Upper lobe of right lung (tissue), 1 donor: ENCODE results near the gene N4BP2L2. TPM values are rescaled to one million over a fixed set of nuclear protein-coding genes. Genes with fewer than 3 reads are reported as not detected.

Experiments
- ATAC-seq: fragments of 200-7000 bp; cut with Tn5 transposase; one replicate; pipeline ENCODE4 v1.9.1; 2020; ENCODE audit warnings: mild to moderate bottlenecking, moderate library complexity
- DNase-seq: peaks from one replicate; pipeline ENCODE4 v3.0.0-alpha.2; 2020
- H3K27ac ChIP-seq: fragments of 200-600 bp; one replicate; pipeline ENCODE4 v1.8.0; 2022
- H3K27me3 ChIP-seq: fragments of 200-600 bp; one replicate; pipeline ENCODE4 v1.8.0; 2022; ENCODE audit warnings: mild to moderate bottlenecking
- H3K36me3 ChIP-seq: fragments of 200-600 bp; one replicate; pipeline ENCODE4 v1.8.0; 2022
- H3K4me1 ChIP-seq: fragments of 200-600 bp; one replicate; pipeline ENCODE4 v1.8.0; 2022
- H3K4me3 ChIP-seq: fragments of 200-600 bp; one replicate; pipeline ENCODE4 v1.8.0; 2022; ENCODE audit warnings: mild to moderate bottlenecking
- H3K9me3 ChIP-seq: fragments of 200-600 bp; one replicate; pipeline ENCODE4 v1.8.0; 2022
- intact Hi-C: fragments of 100-400 bp; cut with DNase I; formaldehyde crosslinking; loops from one replicate; pipeline ENCODE4 v1.11.0; 2022
- total RNA-seq: library from RNA; stranded (reverse); fragmentation: NEBNext Ultra II Directional; extraction: Animal tissue kit (Norgen Biotek cat#: 25700); gene quantifications from one replicate; pipeline ENCODE4 v1.2.1, GENCODE V29; 2021
- TF ChIP-seq, protein P1 (sequence below): fragments of 200-600 bp; IDR thresholded peaks from one replicate; pipeline ENCODE4 v1.8.0; 2022; ENCODE audit warnings: antibody characterized with exemption
- donor health status: DM: no; HTN: yes; CAD: no; lungs with severe emphysema.

The N4BP2L2 gene
- total RNA-seq, 1 donor from 2014 or later, result 168 TPM

DNA sequence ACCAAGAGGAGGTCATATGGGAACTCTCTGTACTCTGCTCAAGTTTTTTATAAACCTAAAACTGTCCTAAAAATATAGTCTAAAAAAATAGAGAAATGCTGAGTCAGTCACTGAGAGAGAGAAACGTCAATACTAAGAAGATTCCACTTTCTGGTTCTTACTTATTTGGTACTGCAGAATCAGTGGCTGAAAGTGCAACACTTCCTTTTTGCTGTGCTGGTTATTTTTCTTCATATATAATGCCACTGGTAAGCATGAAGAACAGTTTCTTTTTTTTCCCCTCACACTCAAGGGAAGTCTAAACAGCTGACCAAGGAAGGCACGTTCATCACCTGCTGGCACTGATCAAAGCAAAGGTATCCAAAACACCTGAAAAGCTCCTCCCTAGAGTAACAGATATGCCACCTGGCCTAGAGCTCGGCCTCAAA, 66.4 kb downstream of the N4BP2L2 start:
- DNase-seq (no peak), ATAC-seq (no peak)
- H3K36me3 ChIP-seq, result no peaks in the 10 kb centered on the region
- H3K27ac ChIP-seq, result no peak overlapping the region
- intact Hi-C loops, result no loop called here
- H3K27me3 ChIP-seq, result no peaks in the 10 kb centered on the region
- H3K4me3 ChIP-seq, result no peak overlapping the region
- TF ChIP-seq, protein P1, sequence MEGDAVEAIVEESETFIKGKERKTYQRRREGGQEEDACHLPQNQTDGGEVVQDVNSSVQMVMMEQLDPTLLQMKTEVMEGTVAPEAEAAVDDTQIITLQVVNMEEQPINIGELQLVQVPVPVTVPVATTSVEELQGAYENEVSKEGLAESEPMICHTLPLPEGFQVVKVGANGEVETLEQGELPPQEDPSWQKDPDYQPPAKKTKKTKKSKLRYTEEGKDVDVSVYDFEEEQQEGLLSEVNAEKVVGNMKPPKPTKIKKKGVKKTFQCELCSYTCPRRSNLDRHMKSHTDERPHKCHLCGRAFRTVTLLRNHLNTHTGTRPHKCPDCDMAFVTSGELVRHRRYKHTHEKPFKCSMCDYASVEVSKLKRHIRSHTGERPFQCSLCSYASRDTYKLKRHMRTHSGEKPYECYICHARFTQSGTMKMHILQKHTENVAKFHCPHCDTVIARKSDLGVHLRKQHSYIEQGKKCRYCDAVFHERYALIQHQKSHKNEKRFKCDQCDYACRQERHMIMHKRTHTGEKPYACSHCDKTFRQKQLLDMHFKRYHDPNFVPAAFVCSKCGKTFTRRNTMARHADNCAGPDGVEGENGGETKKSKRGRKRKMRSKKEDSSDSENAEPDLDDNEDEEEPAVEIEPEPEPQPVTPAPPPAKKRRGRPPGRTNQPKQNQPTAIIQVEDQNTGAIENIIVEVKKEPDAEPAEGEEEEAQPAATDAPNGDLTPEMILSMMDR, result no peak
- H3K4me1 ChIP-seq, result no peaks in the 10 kb centered on the region
- H3K9me3 ChIP-seq, result no peaks in the 10 kb centered on the region

DNA sequence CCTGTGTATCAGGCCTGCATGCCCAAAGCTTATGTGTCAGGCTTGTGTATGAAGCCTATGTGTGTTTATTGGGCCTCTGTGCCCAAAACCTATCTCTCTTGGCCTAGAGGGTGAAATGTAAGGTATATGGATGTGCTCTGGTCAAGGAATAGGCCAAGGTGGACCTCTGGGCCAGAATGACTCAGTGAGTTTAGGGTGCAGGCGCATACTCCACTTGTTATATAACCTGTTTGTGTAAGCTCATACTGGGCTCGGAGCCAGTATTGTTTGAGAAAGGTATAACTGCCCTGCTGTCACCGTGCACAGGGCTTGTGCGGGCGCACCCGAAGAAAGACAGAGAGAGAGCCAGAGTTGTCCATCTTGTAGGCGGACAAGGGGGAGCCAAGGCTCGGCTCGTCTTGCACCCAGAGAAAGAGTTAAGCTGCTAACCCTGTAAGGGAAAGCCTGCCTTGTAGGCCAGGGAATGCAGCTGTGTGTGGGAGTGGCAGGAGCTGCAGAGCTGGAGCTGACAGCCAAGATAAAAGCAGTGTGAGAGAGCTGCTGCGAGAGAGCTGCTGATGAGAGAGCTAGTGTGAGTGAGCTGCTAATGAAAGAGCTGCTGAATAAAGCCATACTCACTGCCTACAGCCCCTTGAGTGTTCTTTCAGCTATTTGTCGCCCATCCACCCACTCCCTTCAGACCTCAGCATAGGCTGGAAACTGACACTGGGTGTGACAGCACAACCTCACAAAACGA, 67.2 kb downstream of the N4BP2L2 start:
- DNase-seq (no peak), ATAC-seq (no peak)
- TF ChIP-seq, protein P1, result no peak
- no peak overlapping the region for H3K4me3 ChIP-seq
- H3K36me3 ChIP-seq, result no peaks in the 10 kb centered on the region
- intact Hi-C loops, result no loop called here
- H3K9me3 ChIP-seq, result no peaks in the 10 kb centered on the region
- no peaks in the 10 kb centered on the region for H3K27me3 ChIP-seq
- H3K4me1 ChIP-seq, result no peaks in the 10 kb centered on the region
- H3K27ac ChIP-seq, result no peak overlapping the region

DNA sequence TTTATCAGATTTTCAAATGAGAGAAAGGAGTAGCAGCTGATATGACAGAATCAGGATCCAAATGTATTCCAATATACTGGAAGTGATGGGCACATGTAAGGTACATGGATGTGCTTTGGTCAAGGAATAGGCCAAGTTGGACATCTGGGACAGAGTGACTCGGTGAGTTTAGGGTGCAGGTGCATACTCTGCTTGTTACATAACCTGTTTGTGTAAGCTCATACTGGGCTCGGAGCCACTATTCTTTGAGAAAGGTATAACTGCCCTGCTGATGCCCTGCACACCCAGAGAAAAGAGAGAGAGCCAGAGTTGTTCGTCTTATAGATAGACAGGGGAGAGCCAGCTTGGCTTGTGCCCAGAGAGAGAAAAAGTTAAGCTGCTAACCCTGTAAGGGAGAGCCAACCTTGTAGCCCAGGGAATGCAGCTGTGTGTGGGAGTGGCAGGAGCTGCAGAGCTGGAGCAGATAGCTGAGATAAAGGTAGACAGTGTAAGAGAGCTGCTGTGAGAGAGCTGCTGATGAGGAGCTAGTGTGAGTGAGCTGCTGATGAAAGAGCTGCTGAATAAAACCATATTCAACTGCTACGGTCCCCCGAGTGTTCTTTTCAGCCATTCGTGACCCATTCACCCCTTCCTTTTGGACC, 70.0 kb downstream of the N4BP2L2 start:
- intact Hi-C loops, result no loop called here
- DNase-seq, result no peak
- Histone ChIP-seq H3K9me3 (no peaks in the 10 kb centered on the region), H3K27me3 (no peaks in the 10 kb centered on the region), H3K27ac (no peak overlapping the region), H3K4me3 (no peak overlapping the region), H3K4me1 (no peaks in the 10 kb centered on the region), H3K36me3 (no peaks in the 10 kb centered on the region)
- TF ChIP-seq, protein P1, result no peak
- ATAC-seq, result peak; percentile 36

DNA sequence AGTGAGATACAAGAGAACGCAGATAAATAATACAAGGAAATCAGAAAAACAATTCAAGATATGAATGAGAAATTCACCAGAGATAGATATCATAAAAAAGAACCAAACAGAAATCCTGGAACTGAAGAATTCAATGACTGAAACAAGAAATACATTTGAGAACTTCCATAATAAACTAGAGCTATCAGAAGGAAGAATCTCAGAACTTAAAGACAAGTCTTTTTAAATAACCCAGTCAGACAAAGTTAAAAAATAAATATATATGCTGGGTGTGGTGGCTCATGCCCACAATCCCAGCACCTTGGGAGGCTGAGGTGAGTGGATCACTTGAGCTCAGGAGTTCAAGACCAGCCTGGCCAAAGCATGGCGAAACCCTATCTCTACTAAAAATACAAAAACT, 82.0 kb downstream of the N4BP2L2 start:
- no peaks in the 10 kb centered on the region for H3K36me3 ChIP-seq
- TF ChIP-seq, protein P1, result no peak
- ATAC-seq (no peak), DNase-seq (no peak)
- intact Hi-C loops, result no loop called here
- peaks cover 8% of the 10 kb centered on the region for H3K9me3 ChIP-seq
- no peaks in the 10 kb centered on the region for H3K4me1 ChIP-seq
- H3K27ac ChIP-seq, result no peak overlapping the region
- no peaks in the 10 kb centered on the region for H3K27me3 ChIP-seq
- H3K4me3 ChIP-seq, result no peak overlapping the region

DNA sequence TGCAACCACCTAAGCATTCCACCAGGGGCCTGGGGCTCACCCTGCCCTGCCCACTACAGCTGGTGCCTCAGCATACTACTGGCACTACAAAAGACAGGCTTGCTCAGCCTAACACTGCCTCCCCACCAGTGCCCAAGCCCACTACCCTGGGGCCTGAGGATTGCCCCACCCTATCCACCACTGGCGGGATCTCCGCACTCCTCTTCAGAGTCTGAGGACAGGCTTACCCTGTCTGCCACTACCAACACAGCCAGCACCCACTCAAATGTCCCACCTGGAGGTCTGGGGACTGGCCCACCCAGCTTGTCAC, 83.0 kb downstream of the N4BP2L2 start:
- TF ChIP-seq, protein P1, result no peak
- ATAC-seq, result peak; percentile 28
- H3K9me3 ChIP-seq, result peaks cover 8% of the 10 kb centered on the region
- intact Hi-C loops, result no loop called here
- H3K4me1 ChIP-seq, result no peaks in the 10 kb centered on the region
- H3K27ac ChIP-seq, result no peak overlapping the region
- H3K27me3 ChIP-seq, result no peaks in the 10 kb centered on the region
- H3K36me3 ChIP-seq, result no peaks in the 10 kb centered on the region
- no peak overlapping the region for H3K4me3 ChIP-seq
- no peak for DNase-seq
